IPS-18c (cell line): ENCODE results near the gene FCRL4.
"Not testable (repeated sequence)": the region's sequence is repeated elsewhere in the genome, so short reads cannot be mapped to it uniquely, and the experiment has no call there.

Experiments used
- H3K4me3 ChIP-seq: 2 replicates; pipeline ENCODE4 v1.7.0; 2013; ENCODE audit warnings: low read depth, mild to moderate bottlenecking, low read length, moderate library complexity; ENCODE audit not compliant: insufficient read depth
- H3K9me3 ChIP-seq: one replicate; pipeline ENCODE4 v1.6.1; 2013; ENCODE audit warnings: mild to moderate bottlenecking, low read length, moderate library complexity; ENCODE audit not compliant: control insufficient read depth, insufficient read depth

The FCRL4 gene

GRCh38 chr1:157566484-157567300 lies 31.2 kb downstream of the FCRL4 start:
- no peak overlapping the region for H3K4me3 ChIP-seq
- no peaks in the 10 kb centered on the region for H3K9me3 ChIP-seq

- H3K9me3 ChIP-seq: no peaks in the 10 kb centered on the region
- H3K4me3 ChIP-seq: no peak overlapping the region
These were observed 35.4 kb downstream of the FCRL4 start for GRCh38 chr1:157562515-157562914.

DNA sequence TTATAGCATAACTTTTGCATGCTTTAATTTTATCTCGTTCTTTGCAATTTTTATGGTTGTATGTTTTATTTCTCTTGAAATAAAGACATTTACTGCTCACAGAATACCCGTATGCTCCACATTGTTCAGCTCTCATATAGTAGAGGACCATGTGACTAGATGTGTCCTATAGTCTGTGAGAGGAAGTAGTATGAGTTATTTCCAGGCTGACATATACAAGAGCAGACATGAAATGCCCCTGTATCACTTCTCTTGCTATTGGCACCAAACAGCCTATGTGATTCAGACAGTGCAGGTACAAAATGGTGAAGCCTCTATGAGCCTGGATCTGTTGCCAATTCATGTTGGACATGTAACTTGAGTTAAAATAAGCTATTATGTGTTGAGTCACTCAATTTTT lies 39.8 kb downstream of the FCRL4 start:
- Histone ChIP-seq H3K9me3 (no peaks in the 10 kb centered on the region), H3K4me3 (no peak overlapping the region)

GRCh38 chr1:157551694-157552693 lies 45.9 kb downstream of the FCRL4 start, which contains the start of gene FCRL5:
Gene FCRL5, minus strand, starts transcription at chr1:157552515. Its CDS starts 153 bp downstream, at chr1:157552362.
- Histone ChIP-seq H3K9me3 (no peaks in the 10 kb centered on the region), H3K4me3 (no peak within 1 kb of the TSS)

DNA sequence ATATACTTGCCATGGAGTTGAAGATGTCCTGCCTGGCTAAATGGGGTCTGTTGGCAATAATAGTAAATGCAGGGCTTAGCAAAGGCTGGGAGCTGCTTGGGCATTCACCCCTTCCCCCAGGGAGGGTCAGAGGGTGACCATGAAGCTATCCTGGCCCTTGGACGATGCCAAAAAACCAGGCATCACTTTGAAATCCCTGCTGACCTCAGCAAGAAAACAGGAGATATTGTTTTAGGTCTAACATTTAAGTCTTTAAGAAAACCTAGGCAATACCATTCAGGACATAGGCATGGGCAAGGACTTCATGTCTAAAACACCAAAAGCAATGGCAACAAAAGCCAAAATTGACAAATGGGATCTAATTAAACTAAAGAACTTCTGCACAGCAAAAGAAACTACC lies 49.8 kb downstream of the FCRL4 start:
- H3K4me3 ChIP-seq, H3K9me3 ChIP-seq: not testable (repeated sequence)

GRCh38 chr1:157542676-157543075 lies 55.2 kb downstream of the FCRL4 start:
- Histone ChIP-seq H3K9me3 (peaks cover 3% of the 10 kb centered on the region), H3K4me3 (no peak overlapping the region)

DNA sequence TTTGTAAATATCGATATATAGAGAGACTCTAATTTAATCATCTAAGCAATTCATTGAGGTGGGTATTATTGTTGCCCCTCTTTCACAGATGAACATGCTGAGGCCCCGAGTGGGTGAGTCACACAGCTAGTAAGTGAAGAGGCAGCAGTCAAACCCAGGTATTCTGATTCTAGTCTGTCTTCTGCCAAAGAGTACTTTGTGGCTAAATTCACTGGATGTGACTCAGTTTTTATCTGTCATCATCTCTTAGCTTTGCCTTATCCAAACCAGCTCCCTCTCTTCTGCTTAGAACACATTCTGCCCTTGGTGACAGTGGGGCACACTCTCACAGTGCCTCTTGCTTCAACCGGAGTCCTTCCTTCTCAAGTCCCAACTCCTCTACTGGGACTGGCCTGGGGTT lies 57.0 kb downstream of the FCRL4 start:
- H3K4me3 ChIP-seq: no peak overlapping the region
- H3K9me3 ChIP-seq: peaks cover 5% of the 10 kb centered on the region

DNA sequence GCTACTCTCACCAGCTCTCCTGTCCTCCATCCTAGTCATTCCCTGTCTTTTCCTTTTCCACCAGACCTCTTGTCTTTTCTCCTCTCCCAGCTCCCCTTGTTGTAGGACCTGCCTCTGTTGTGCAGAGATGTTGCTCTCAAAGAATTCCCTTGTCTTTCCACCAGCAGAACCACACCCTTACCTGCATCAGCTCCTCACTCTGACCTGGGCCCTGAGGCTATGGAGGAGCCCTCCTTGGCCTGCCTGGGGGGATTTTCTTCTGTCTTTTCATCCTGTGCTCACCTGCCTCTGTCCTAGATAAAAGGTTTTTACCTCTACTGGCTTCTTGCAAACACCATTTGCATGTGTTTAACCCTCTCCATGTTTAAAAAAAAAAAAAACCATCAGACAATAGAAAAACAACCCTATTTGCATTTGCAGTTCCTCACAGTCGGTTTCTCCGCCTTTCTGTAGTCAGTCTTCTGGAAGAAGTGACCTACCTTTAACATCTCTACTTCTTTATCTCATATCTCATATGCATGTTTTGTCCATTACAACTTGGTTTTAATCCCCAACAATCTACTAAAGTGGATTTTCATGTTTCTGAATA lies 57.6 kb downstream of the FCRL4 start:
- Histone ChIP-seq H3K9me3 (peaks cover 5% of the 10 kb centered on the region), H3K4me3 (no peak overlapping the region)

DNA sequence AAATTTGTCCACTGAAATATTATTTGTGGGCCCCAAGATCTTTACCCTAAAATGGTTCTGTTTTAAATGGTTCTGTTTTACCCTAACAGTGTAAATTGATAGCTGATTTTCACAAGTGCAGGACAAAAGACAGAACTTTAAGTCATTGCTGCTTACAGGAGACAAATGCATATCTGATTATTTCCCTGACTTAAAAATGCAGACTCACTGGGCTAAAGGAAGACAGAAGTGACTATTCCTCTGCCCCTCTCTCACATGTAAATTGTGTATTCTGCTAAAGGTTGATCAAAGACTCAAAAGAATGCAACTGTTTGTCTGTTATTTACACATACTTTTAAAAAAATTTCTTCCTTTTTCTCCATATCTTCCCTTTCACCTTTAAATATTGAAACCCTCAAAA lies 58.3 kb downstream of the FCRL4 start:
- H3K9me3 ChIP-seq: peaks cover 4% of the 10 kb centered on the region
- H3K4me3 ChIP-seq: no peak overlapping the region

- Histone ChIP-seq H3K9me3 (peaks cover 3% of the 10 kb centered on the region), H3K4me3 (no peak overlapping the region)
These were observed 65.3 kb downstream of the FCRL4 start for GRCh38 chr1:157532569-157532968.

DNA sequence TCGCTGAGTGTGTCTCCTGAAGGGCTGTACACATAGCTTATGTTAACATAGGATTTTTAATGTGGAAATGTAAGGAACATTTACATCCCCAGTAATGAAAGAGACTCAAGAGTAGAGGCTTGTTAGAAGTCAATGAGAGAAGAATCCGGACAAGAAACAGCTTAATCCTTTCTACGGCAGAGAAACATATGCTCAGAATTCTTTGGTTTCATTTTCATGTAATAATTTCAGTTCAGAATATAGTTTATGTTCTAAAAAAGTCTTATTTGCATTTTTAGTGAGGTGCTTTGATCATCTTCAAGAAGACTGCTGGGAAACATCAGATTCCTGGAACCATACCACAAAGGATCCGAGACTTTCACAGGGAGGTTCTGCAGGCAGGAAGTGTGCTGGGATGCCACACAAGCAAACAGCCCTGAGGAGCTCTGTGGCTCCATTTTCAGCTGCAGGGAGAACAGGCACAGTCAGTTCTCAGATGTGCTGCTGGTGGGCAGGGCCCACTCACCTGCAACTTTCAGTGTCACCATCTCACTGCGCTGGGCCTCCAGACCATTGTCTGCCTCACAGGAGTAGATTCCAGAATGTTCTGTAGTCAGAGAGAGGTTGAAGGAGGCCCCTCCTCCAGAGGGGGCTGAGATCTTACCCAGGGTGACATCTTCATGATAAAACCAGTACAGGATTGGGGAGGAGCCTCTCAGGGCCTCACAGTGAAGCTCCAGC lies 74.0 kb downstream of the FCRL4 start:
- no peaks in the 10 kb centered on the region for H3K9me3 ChIP-seq
- no peak overlapping the region for H3K4me3 ChIP-seq
